Measurements from ENCODE around the gene PDE7B. TPM values are rescaled to one million over a fixed set of nuclear protein-coding genes. Genes with fewer than 3 reads are reported as not detected.

The PDE7B gene
- total RNA-seq, 1 experiment from 2014 or later = not detected

DNA sequence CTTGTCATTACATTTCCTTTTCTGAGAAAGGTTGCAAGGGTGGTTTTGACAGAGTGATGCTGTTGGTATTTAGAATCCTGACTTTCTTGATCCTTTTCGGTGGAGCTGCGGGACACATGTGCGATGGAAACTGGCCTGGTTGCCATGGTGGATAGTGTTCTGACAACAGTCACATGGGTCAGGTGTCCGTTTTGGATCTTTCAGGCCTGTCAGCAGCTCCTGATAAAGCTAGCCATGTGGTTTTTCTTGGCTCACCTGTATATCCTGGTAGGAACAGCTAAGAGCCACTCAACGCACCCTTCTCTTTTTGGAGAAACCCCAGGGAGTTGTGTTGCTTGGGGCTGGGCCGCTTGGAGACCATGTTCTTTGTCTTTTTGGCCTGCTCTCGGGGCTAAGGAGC is 221.2 kb downstream of the PDE7B start:
- ChIA-PET POLR2A (ENCODE audit: low non-redundant PET) (no interaction called here), CTCF (no interaction called here)
- BruUV-seq (replicated peaks) = no TSS peak
- intact Hi-C loops (cut with micrococcal nuclease; ENCODE audit: unreplicated experiment) = no loop called here
- H3K4me1 ChIP-seq (ENCODE audit: insufficient read depth, low read length, poor library complexity, severe bottlenecking) = no peaks in the 10 kb centered on the region
- no peak overlapping the region for H3K27ac ChIP-seq (ENCODE audit: low read depth, low read length, poor library complexity, severe bottlenecking)
- no peaks in the 10 kb centered on the region for H3K9me3 ChIP-seq (ENCODE audit: low read depth, low read length, poor library complexity, severe bottlenecking)
- TF ChIP-seq EZH2 (IDR thresholded peaks at IDR 0.05; ENCODE audit: borderline replicate concordance, low read depth, low read length, poor library complexity, severe bottlenecking) = no peak
- TF ChIP-seq, protein P1, sequence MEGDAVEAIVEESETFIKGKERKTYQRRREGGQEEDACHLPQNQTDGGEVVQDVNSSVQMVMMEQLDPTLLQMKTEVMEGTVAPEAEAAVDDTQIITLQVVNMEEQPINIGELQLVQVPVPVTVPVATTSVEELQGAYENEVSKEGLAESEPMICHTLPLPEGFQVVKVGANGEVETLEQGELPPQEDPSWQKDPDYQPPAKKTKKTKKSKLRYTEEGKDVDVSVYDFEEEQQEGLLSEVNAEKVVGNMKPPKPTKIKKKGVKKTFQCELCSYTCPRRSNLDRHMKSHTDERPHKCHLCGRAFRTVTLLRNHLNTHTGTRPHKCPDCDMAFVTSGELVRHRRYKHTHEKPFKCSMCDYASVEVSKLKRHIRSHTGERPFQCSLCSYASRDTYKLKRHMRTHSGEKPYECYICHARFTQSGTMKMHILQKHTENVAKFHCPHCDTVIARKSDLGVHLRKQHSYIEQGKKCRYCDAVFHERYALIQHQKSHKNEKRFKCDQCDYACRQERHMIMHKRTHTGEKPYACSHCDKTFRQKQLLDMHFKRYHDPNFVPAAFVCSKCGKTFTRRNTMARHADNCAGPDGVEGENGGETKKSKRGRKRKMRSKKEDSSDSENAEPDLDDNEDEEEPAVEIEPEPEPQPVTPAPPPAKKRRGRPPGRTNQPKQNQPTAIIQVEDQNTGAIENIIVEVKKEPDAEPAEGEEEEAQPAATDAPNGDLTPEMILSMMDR (conservative IDR thresholded peaks at IDR 0.05; ENCODE audit: low read depth, low read length) = no peak
- no peak overlapping the region for H3K4me3 ChIP-seq (ENCODE audit: low read depth, low read length, poor library complexity, severe bottlenecking)
- DNase-seq (ENCODE audit: low spot score) = no peak
- H3K36me3 ChIP-seq (ENCODE audit: insufficient read depth, low read length, poor library complexity, severe bottlenecking) = no peaks in the 10 kb centered on the region
- H3K27me3 ChIP-seq (replicated peaks; ENCODE audit: insufficient read depth, low read depth, low read length, poor library complexity) = no peaks in the 10 kb centered on the region

DNA sequence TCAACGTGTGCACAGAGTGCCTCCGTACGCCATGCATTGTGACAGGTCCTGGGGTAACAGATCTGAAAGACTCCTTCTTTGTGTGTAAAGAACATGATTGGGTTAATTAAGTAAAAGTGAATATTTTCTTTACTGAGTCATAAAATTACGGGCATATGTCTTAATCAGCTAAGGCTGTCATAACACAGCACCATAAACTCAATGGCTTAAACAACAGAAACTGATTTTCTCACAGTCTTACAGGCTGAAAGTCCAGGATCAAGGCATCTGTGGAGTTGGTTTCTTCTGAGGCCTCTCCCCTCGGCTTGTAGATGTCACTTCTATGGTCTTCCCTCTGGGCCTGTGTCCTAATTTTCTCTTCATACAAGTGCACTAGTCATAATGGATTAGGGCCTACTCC is 221.7 kb downstream of the PDE7B start:
- Histone ChIP-seq H3K36me3 (ENCODE audit: insufficient read depth, low read length, poor library complexity, severe bottlenecking) (no peaks in the 10 kb centered on the region), H3K27ac (ENCODE audit: low read depth, low read length, poor library complexity, severe bottlenecking) (no peak overlapping the region), H3K4me1 (ENCODE audit: insufficient read depth, low read length, poor library complexity, severe bottlenecking) (no peaks in the 10 kb centered on the region), H3K27me3 (replicated peaks; ENCODE audit: insufficient read depth, low read depth, low read length, poor library complexity) (no peaks in the 10 kb centered on the region), H3K9me3 (ENCODE audit: low read depth, low read length, poor library complexity, severe bottlenecking) (no peaks in the 10 kb centered on the region), H3K4me3 (ENCODE audit: low read depth, low read length, poor library complexity, severe bottlenecking) (no peak overlapping the region)
- CTCF ChIA-PET = no interaction called here
- no peak for DNase-seq (ENCODE audit: low spot score)
- no TSS peak for BruUV-seq (replicated peaks)
- POLR2A ChIA-PET (ENCODE audit: low non-redundant PET) = no interaction called here
- intact Hi-C loops (cut with micrococcal nuclease; ENCODE audit: unreplicated experiment) = no loop called here
- TF ChIP-seq, protein P1 (conservative IDR thresholded peaks at IDR 0.05; ENCODE audit: low read depth, low read length) = no peak
- no peak for TF ChIP-seq EZH2 (IDR thresholded peaks at IDR 0.05; ENCODE audit: borderline replicate concordance, low read depth, low read length, poor library complexity, severe bottlenecking)

DNA sequence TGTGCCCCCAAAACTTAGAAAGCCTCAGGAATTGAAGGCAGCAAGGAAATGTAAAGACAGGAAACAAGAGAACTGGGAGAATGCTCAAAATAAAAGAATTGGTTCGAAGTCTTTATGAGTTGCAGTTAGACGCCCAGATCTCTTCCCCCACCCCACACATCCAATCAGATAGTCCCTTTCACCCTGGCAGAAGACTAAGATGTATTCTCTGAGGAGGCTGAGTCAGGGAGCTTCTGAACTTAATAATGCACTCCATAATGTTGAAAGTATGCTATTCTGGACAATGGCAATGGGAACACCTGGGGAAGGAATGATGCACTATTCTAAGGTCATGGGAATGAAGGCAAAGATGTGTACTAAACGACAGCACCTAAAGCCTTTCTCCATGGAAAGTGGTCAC is 225.0 kb downstream of the PDE7B start:
- intact Hi-C loops (cut with micrococcal nuclease; ENCODE audit: unreplicated experiment) = no loop called here
- ChIA-PET POLR2A (ENCODE audit: low non-redundant PET) (no interaction called here), CTCF (no interaction called here)
- BruUV-seq (replicated peaks) = no TSS peak
- Histone ChIP-seq H3K4me3 (ENCODE audit: low read depth, low read length, poor library complexity, severe bottlenecking) (no peak overlapping the region), H3K27me3 (replicated peaks; ENCODE audit: insufficient read depth, low read depth, low read length, poor library complexity) (no peaks in the 10 kb centered on the region), H3K9me3 (ENCODE audit: low read depth, low read length, poor library complexity, severe bottlenecking) (no peaks in the 10 kb centered on the region), H3K27ac (ENCODE audit: low read depth, low read length, poor library complexity, severe bottlenecking) (no peak overlapping the region), H3K36me3 (ENCODE audit: insufficient read depth, low read length, poor library complexity, severe bottlenecking) (no peaks in the 10 kb centered on the region), H3K4me1 (ENCODE audit: insufficient read depth, low read length, poor library complexity, severe bottlenecking) (no peaks in the 10 kb centered on the region)
- TF ChIP-seq EZH2 (IDR thresholded peaks at IDR 0.05; ENCODE audit: borderline replicate concordance, low read depth, low read length, poor library complexity, severe bottlenecking) = no peak
- TF ChIP-seq, protein P1 (conservative IDR thresholded peaks at IDR 0.05; ENCODE audit: low read depth, low read length) = no peak
- DNase-seq (ENCODE audit: low spot score) = no peak

All from A673 (cell line).